Muscle layer of colon (tissue), 2 donors: Measurements from ENCODE around the gene TOMM7.

Source experiments
- H3K27ac ChIP-seq: one replicate; pipeline ENCODE4 v1.7.0; 2013; ENCODE audit warnings: low read depth, mild to moderate bottlenecking, low read length, moderate library complexity
- H3K27me3 ChIP-seq, 2 donors: one replicate each; pipeline ENCODE4 v1.7.0; 2013; ENCODE audit warnings: low read length in 2 of 2, mild to moderate bottlenecking in 2 of 2; ENCODE audit not compliant: insufficient read depth in 2 of 2, control insufficient read depth in 1 of 2
- H3K36me3 ChIP-seq: one replicate; pipeline ENCODE4 v1.7.0; 2013; ENCODE audit warnings: mild to moderate bottlenecking, low read length; ENCODE audit not compliant: insufficient read depth
- H3K4me1 ChIP-seq: one replicate; pipeline ENCODE4 v1.7.0; 2013; ENCODE audit warnings: mild to moderate bottlenecking, low read length; ENCODE audit not compliant: insufficient read depth
- H3K4me3 ChIP-seq, 2 donors: one replicate each; pipeline ENCODE4 v1.7.0; 2013; ENCODE audit warnings: low read length in 2 of 2, low read depth in 1 of 2, mild to moderate bottlenecking in 1 of 2, moderate library complexity in 1 of 2
- H3K9ac ChIP-seq: one replicate; pipeline ENCODE4 v1.7.0; 2013; ENCODE audit warnings: low read length
- H3K9me3 ChIP-seq: one replicate; pipeline ENCODE4 v1.7.0; 2013; ENCODE audit warnings: mild to moderate bottlenecking, low read length
- donor health status: abdominal sarcoma.
- donor health status: Adenocarcinoma of cecum.

TOMM7 gene

GRCh38 chr7:22860784-22861482, 38.3 kb upstream of the TOMM7 start:
- Histone ChIP-seq H3K9me3 (no peaks in the 10 kb centered on the region), H3K27me3 (no peaks in the 10 kb centered on the region), H3K9ac (no peak overlapping the region), H3K4me3 (no peak overlapping the region), H3K4me1 (peaks cover 36% of the 10 kb centered on the region), H3K27ac (peak overlapping the region; percentile 50), H3K36me3 (peaks cover 16% of the 10 kb centered on the region)

GRCh38 chr7:22860337-22860736, 37.7 kb upstream of the TOMM7 start:
- Histone ChIP-seq H3K9me3 (no peaks in the 10 kb centered on the region), H3K4me3 (no peak overlapping the region), H3K27ac (peak overlapping the region; percentile 50), H3K9ac (no peak overlapping the region), H3K36me3 (peaks cover 16% of the 10 kb centered on the region), H3K27me3 (no peaks in the 10 kb centered on the region), H3K4me1 (peaks cover 36% of the 10 kb centered on the region)

GRCh38 chr7:22859641-22860290, 37.1 kb upstream of the TOMM7 start:
- Histone ChIP-seq H3K36me3 (peaks cover 16% of the 10 kb centered on the region), H3K4me3 (no peak overlapping the region), H3K27ac (peak overlapping the region; percentile 30), H3K9me3 (no peaks in the 10 kb centered on the region), H3K4me1 (peaks cover 38% of the 10 kb centered on the region), H3K27me3 (no peaks in the 10 kb centered on the region), H3K9ac (no peak overlapping the region)

- peak overlapping the region; percentile 30 for H3K27ac ChIP-seq
- H3K9ac ChIP-seq: no peak overlapping the region
- H3K9me3 ChIP-seq: no peaks in the 10 kb centered on the region
- H3K4me3 ChIP-seq: no peak overlapping the region
- H3K36me3 ChIP-seq: peaks cover 16% of the 10 kb centered on the region
- peaks cover 38% of the 10 kb centered on the region for H3K4me1 ChIP-seq
- no peaks in the 10 kb centered on the region for H3K27me3 ChIP-seq
Measured at GRCh38 chr7:22858640-22859561, 36.3 kb upstream of the TOMM7 start.

GRCh38 chr7:22858274-22858639, 35.6 kb upstream of the TOMM7 start:
- H3K27me3 ChIP-seq: no peaks in the 10 kb centered on the region
- H3K4me1 ChIP-seq: peaks cover 38% of the 10 kb centered on the region
- H3K27ac ChIP-seq: no peak overlapping the region
- no peaks in the 10 kb centered on the region for H3K9me3 ChIP-seq
- H3K9ac ChIP-seq: no peak overlapping the region
- H3K36me3 ChIP-seq: peaks cover 16% of the 10 kb centered on the region
- H3K4me3 ChIP-seq: no peak overlapping the region

GRCh38 chr7:22856416-22856815, 33.8 kb upstream of the TOMM7 start:
- H3K9ac ChIP-seq: no peak overlapping the region
- H3K36me3 ChIP-seq: peaks cover 16% of the 10 kb centered on the region
- H3K27ac ChIP-seq: peak overlapping the region; percentile 95
- H3K9me3 ChIP-seq: no peaks in the 10 kb centered on the region
- peaks cover 38% of the 10 kb centered on the region for H3K4me1 ChIP-seq
- no peak overlapping the region for H3K4me3 ChIP-seq
- no peaks in the 10 kb centered on the region for H3K27me3 ChIP-seq

GRCh38 chr7:22855049-22855392, 32.4 kb upstream of the TOMM7 start:
- Histone ChIP-seq H3K4me3 (peak overlapping the region; percentile 18 to 81), H3K9me3 (no peaks in the 10 kb centered on the region), H3K4me1 (peaks cover 31% of the 10 kb centered on the region), H3K27me3 (no peaks in the 10 kb centered on the region), H3K9ac (peak overlapping the region; percentile 76), H3K27ac (peak overlapping the region; percentile 95), H3K36me3 (peaks cover 16% of the 10 kb centered on the region)

- no peaks in the 10 kb centered on the region for H3K9me3 ChIP-seq
- no peaks in the 10 kb centered on the region for H3K27me3 ChIP-seq
- H3K36me3 ChIP-seq: peaks cover 15% of the 10 kb centered on the region
- peak overlapping the region; percentile 76 for H3K9ac ChIP-seq
- peaks cover 29% of the 10 kb centered on the region for H3K4me1 ChIP-seq
- H3K4me3 ChIP-seq: peak overlapping the region; percentile 18 to 81
- H3K27ac ChIP-seq: peak overlapping the region; percentile 95
Measured at GRCh38 chr7:22854158-22855048, 31.8 kb upstream of the TOMM7 start.

- H3K27me3 ChIP-seq: no peaks in the 10 kb centered on the region
- H3K36me3 ChIP-seq: peaks cover 8% of the 10 kb centered on the region
- peaks cover 25% of the 10 kb centered on the region for H3K4me1 ChIP-seq
- H3K9ac ChIP-seq: peak overlapping the region; percentile 1
- peak overlapping the region in 1 of 2 donors; percentile 37 for H3K4me3 ChIP-seq
- H3K27ac ChIP-seq: peak overlapping the region; percentile 52
- no peaks in the 10 kb centered on the region for H3K9me3 ChIP-seq
Measured at GRCh38 chr7:22853674-22854157, 31.1 kb upstream of the TOMM7 start.

- H3K27ac ChIP-seq: peak overlapping the region; percentile 52
Measured at GRCh38 chr7:22853138-22853537, 30.5 kb upstream of the TOMM7 start.

More at GRCh38 chr7:22853138-22853537, 30.5 kb upstream of the TOMM7 start:
- Histone ChIP-seq H3K4me1 (peaks cover 25% of the 10 kb centered on the region), H3K36me3 (peaks cover 3% of the 10 kb centered on the region), H3K9me3 (no peaks in the 10 kb centered on the region), H3K9ac (peak overlapping the region; percentile 1), H3K27me3 (no peaks in the 10 kb centered on the region), H3K4me3 (no peak overlapping the region)
